Stimulated activated CD4-positive, alpha-beta T cell treated with anti-CD3 and anti-CD28 coated beads, Interleukin-1b, Interleukin-23, amount 100 ng/mL, for 48 hours (primary cell): ENCODE results near the gene FAM83C.

Source experiments
- DNase-seq: peaks from one replicate; pipeline ENCODE4 v3.0.0-alpha.2; 2020

The FAM83C gene

DNA sequence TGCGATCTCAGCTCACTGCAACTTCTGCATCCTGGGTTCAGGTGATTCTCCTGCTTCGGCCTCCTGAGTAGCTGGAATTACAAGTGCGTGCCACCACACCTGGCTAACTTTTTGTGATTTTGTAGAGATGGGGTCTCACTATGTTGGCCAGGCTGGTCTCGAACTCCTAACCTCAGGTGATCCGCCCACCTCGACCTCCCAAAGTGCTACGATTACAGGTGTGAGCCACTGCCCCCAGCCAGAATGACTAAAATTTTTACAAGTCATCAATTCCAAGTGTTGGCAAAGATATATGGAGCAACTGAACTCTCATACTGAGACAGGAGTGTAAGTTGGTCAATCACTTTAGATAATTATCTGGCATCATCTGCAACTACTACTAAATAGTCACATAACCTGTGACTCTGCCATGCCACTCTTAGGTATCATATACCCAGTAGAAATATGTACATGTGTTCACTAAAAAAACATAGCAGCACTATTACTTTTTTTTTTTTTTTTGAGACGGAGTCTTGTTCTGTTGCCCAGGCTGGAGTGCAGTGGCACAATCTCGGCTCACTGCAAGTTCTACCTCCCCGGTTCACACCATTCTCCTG, 10.6 kb downstream of the FAM83C start:
- DNase-seq: no peak

DNA sequence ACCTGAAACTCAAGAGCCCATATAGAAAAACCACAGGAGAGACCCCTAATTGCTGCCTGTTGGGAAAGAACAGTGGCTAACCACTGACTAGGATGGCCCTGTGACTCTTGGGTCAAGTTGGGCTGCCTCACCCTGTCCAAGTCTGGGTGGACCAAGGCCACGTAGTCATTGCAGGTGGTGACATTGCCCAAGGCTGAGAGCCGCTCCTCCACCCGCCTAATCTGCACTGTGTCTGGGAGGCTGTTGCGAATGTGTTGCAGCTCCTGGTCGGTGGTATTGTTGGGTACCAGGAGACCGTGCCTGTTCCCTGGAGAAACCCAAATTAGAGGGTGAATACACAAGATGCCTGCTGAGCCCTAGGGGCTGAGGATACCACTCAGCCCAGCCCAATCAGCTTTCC, 11.7 kb downstream of the FAM83C start:
- no peak for DNase-seq

DNA sequence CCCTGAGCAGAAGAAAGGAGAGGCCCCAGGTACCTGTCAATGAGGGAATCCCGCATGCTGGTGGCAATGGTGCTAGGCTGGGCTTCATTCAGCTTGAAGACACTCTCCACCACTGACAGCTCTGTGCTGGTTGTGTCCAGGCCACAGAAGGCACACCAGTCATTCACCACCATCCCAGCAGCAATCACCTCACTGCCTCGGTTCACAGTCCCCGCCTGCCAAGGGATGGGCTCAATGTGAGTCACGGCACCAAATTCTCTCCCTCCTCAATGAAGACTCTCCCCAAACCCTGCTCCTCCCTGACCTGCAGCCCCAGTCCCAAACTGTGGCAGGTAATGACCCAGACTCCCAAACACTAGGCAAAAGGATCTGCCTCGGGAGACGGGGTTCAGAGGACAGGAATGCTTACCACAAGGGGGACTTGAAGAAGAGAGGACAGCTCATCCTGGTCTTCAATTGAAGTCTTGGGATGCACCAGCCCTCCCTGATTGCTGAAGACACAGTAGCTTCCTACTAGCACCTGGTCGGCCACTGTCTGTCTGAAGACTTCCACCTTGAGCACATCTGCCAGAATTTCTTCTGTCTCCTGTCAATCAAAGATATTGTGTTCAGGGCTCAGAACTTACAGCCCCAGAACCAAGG, 12.6 kb downstream of the FAM83C start:
- no peak for DNase-seq

DNA sequence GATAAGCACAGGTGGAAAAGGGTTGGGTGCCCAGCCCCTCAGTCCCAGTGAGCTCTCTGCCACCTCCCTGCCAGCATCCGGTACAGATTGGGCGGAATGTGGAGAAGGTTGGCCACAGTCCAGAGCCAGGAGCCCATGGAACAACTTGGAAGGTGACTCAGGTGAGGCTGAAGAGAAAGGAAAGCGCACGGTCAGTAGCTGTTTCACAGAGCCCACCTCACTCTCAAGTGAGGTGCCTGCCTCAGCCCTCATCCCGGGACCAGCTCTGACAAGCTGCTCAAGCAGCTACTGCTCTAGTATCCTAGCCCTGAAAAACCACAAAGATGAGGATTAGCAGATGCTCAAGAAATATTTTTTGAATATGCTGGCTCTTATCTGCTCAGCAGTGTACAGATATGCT, 13.2 kb downstream of the FAM83C start:
- no peak for DNase-seq

DNA sequence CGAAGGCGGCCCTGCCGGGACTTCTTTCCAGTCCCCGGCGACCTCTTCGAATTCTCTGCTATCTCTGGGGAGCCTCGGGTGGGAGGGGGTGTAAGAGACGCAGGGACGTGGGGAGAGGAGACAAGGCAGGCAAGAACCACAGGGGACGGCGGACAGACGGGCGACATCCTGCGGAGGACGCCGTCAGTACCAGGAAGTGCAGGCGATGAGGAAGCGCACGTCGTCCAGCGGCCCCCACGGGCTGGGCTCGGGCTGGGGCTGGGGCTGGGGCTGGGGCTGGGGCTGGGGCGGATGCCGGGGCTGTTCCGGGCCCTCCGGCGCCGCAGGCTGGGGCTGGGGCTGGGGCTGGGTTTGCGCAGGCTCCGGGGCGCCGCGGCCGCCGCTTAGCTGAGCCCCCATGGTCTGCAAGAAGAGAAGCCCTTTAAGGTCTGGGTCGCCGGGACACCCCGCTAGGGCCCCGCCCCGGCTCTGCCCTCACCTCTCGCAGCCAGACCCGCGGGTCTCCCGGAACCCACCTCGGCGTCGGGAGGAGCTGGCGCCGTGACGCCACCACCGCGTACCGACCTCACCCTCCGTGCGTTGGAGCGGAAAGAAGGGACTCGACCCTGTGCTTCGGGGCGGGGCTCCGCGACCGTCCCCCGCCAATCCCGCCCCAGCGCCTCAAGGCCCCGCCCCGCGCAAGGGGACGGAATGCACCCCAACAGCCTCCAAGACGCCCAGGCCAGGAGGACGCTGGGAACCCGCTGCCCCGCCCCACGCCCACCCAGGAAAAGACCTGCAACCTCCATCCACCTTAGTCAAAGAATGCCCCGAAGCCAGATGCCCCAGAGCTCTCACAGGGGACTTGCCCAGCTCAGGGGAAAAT, 14.5 kb downstream of the FAM83C start, which contains the start of gene MMP24OS:
Gene MMP24OS, minus strand, starts transcription at position 592 of the 865 bp plus-strand sequence. Its CDS starts 193 bp downstream, at position 399.
- peak; percentile 90 for DNase-seq

DNA sequence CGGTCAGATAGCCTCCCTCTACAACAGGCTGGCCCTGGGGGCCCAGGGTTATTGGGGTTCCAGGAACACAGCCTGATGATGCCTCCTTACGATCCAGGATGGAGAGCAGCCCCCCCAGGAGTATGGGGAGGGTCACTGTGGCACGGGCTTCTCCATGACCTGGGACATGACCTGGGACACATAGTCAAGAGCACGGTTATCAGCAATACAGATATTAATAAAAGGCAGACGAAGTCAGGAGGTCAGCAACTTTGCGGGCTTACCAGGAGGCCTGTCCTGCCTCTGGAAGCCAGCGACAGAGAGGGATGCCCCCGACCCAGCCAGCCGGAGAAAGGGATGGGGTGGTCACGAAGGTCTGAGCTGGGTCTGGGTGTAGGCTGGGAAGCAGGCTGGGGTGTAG, 15.1 kb downstream of the FAM83C start:
- DNase-seq: no peak

DNA sequence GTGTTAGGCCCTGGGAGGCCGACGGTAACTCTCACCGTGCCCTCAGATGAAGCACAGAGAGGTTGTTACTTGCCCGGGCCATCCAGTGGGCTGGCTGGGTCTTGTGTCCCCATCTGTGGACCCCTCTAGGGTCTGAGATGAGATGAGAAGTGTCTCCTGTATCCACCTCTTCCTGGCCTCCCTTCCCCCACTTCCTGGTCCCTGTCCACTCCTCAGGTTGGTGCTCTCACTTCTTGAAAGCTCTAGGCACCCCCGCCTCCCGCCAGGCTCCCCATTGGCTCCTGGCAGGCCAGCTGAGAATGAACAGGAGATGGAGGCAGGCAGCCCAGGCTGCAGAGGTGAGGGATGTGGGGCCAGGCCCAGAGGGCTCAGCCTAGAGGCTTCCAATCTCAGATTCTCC, 15.8 kb downstream of the FAM83C start:
- DNase-seq: no peak

DNA sequence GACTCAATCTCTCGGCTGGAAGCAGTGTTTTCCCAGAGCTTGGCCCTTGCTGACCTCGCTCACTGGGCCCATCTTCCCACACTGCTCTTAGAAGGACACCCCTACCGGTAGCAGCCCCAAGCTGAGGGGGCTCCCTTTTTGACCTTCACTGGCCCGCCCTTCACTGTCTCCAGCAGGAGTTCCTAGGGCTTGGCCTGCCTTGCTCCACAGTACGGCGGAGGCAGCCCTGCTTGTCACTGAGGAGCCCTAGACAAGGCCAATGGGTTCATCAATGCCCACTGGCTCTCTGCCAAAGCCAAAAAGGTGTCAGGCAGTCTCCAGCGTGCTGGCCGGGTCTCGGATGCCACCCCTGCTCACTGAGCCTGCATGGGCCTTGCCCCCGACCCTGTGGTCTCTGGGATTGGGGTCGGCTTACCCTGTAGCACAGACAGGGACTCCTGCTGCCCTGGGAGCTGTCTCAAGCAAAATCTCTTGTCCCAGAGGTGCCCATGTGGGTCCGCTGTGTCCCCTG, 16.4 kb downstream of the FAM83C start:
- DNase-seq: no peak

DNA sequence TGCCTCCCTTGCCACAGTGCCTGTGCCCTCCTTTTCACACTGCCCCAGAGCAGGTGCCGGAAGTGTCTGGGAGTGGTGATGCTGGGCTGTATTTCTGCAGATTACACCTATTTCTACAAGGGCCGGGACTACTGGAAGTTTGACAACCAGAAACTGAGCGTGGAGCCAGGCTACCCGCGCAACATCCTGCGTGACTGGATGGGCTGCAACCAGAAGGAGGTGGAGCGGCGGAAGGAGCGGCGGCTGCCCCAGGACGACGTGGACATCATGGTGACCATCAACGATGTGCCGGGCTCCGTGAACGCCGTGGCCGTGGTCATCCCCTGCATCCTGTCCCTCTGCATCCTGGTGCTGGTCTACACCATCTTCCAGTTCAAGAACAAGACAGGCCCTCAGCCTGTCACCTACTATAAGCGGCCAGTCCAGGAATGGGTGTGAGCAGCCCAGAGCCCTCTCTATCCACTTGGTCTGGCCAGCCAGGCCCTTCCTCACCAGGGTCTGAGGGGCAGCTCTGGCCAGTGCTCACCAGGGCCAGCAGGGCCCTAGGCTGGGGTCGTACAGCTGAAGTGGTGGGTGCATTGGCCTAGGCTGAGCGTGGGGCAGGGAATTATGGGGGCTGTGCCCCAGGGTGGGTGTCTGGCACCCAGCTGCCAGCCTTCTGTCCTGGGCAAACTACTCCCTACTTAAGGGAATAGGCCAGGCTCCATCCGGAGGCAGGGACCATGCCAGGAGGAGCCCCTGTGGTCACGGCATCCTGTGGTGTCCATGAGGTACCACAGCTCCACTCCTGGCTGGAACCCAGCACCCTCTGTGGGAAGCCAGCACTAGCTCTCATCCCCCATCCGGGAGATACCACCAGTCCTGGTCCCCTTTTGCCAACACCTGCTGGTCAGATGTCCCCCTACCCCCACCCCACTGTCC, 17.8 kb downstream of the FAM83C start:
- no peak for DNase-seq

DNA sequence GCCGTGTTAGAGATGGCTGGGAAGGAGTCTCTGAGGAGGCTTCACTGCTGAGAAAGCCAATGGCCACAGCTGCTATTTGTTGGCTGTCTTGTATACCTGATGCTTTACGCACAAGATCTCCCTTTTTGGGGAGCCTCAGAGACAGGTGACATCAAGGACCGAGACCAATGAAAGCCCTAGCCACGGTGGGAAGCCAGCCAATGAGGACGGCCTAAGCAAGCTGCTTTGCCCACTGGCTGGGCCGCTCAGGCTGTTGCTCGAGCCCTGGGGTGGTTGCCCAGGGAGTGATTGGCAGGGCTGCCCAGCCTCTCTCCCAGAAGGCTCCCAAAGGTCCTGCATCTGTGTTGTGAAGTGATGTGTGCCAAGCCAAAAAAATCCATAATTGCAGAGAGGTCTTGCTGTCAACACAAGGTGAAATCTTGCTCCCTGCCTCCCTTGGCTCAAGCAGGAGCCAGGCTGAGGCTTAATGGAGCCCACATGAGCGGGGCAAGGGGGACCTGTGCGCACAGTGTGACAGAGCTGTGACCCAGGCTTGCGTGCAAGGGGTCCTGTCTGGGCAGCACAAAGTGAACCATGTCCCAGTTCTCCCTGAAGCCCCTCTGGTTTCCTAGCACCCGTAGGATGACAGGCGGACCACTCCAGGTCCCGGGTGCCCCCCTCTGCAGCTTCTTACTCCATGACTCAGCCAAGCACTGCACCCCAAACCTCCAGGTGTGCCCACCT, 18.6 kb downstream of the FAM83C start:
- DNase-seq: no peak

DNA sequence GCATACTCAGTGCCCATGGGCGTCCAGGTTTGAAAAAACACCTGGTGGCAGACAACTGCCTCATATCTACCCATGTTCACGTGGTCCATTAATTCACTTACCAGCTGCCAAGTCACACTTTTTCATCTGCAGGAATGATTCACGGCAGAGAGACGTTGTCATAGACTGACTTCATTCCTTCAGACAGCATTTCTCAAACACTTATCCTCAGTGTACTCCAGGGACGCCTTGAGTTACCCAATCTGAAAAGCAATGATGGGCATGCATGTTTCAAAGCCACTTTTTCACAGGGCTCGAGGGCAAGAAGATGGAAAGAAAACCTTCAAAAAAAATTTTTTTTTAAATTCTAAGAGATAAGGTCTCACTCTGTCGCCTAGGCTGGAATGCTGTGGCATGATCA, 20.3 kb downstream of the FAM83C start:
- DNase-seq: no peak

DNA sequence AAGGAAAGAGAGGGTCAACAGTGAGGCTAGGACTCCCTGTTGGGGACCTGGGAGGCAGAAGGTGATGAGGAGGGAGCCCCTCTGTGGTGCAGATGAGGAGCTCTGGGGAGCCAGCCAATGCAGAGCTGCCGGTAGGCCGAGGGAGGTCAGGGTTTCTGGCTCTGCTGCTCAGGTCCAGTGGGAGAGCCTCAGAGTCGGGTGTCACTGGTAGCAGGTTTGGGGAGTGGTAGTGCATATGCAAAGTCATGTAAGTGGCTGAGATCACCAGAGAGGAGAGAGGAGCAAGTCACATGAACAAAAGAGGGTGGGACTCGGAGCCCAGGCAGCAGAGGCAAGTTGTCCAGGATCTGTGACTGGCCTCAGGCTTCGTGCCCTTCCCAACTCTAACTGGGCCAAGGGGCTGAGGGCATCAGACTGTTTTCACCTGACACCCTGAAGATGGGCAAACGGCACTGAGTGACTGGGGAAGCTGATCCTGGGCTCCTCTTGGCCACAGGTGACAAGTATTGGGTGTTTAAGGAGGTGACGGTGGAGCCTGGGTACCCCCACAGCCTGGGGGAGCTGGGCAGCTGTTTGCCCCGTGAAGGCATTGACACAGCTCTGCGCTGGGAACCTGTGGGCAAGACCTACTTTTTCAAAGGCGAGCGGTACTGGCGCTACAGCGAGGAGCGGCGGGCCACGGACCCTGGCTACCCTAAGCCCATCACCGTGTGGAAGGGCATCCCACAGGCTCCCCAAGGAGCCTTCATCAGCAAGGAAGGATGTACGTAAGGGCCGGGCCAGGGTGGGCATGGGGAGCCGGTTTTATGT, 20.9 kb downstream of the FAM83C start:
- DNase-seq: no peak

DNA sequence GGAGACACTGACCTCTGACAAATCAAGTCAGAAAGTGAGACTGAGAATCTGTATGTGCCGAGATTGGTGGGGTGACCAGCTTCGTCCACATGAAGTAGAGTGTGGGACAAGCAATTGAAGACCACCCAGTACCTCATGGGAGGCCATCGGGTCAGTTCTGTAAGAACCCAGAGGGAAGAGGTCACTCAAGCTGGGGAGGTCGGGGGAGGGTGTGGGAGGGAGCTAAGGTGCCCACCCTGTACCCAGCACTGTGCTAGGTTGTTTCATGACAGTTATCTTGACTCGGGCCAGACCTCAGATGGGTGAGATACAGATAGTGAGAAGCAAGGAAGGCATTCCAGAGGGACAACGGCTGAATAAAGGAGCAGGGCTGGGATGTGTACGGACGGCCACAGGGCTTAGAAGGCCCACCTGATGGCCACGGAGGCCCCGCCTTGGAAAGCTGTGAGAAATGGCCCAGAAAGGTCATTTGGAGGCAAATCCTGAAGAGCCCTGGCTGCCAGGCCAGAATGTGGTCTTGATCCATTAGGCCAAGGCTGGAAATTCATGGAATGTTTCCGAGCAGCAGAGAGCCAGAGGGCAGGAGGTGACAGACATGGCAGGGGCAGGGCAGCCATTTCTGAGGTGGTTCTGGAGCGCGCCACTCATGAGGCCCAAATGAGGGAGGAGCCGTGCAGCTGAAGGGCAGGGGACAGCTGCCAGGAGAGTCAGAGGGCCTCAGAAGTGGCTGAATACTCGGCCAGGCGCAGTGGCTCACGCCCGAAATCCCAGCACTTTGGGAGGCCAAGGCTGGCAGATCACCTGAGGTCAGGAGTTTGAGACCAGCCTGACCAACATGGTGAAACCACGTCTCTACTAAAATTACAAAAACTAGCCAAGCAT, 22.0 kb downstream of the FAM83C start:
- DNase-seq: no peak

DNA sequence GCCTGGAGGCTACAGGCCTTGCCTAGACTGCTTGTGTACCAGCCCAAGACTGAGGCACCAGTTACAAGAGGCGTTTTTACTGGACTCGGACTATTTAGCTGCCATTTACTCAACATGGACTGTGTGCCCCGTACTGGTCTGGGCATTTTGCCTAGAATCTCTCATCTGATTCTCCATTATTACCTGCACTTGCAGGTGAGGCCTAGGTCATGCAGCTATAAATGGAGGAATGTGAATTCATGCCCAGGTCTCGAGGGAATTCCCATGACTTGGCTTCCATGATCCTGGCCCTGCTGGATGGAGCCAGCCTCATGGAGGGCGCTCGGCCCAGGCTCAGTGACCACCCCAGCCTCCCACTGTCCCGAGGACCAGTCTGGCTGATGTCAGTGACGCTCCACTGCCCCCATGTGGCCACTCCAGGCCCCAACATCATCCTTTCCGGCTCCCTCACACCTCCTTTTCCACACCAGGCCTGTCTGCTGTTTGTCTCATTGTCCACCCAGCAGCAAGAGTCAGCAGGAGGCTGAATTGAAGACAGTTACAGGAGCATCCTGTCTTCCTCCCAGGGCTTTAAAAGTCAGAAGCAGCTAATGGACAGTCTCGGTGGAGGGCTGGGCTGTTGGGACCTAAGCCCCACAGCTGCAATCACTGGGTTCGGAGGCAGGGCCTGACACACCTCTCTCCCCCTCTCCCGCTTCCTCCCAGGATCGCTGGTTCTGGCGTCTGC, 23.0 kb downstream of the FAM83C start:
- peak; percentile 41 for DNase-seq

DNA sequence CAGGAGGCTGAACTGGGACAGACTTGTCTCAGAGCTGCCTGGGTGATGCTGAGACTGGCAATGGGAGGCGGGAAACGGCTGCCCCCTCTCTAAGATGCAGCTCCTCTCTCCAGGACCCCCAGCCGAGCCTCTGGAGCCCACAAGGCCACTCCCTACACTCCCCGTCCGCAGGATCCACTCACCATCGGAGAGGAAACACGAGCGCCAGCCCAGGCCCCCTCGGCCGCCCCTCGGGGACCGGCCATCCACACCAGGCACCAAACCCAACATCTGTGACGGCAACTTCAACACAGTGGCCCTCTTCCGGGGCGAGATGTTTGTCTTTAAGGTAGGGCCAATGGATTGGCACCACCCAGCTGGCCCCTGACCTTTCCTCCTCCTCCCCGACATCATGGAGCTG, 25.1 kb downstream of the FAM83C start:
- no peak for DNase-seq

DNA sequence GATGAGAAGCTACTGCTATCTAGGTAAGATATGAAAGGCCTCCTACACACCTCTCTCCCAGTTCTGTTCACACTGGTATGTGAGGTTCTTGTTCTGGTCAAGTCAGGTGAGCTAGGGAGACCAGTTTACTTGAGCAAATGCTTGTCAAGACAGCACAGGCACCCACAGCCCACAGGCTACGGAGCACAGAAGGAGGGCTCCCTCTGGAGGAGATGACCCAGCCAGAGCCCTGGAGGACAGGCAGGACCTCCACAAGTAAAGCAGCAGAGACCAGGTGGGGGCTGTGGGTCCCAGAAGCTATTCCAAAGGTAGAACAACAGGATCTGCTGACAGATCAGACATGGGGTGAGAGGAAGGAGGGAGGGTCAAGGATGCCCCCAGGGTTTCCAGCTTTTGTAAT, 27.5 kb downstream of the FAM83C start:
- DNase-seq: no peak

DNA sequence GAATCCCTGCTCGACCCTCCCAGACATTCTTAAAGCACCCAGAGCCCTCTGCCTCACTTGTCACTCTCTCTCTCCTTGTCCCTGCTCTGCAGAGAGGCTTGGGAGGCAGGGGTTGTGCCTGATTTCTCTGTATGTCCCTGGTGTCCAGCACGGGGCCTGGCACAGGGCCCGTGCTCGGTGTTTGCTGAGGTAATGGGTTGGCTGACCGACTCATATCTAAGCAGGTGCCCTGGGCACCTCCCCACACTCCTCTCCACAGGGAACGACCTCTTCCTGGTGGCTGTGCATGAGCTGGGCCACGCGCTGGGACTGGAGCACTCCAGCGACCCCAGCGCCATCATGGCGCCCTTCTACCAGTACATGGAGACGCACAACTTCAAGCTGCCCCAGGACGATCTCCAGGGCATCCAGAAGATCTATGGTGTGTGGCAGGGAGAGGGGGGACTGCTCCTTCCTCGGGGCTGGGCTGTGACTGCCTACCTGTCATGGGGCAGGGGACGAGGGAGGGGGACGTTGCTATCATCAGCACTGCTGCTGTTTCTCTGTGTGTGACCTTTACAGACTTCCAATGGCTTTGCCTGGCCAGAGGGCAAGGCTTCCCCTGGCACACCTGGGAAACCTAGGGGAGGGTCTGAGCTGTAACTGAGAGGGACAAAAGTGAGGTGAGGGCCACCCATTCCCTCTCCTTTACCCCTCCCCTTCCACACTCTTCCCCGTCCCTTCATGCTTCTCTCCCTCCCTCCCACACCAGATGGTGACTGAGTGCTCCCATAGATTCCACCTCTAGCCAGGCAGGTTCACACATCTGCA, 28.5 kb downstream of the FAM83C start:
- DNase-seq: no peak
